B cell (primary cell): Measurements from ENCODE around the gene GKN1.

Experiments
- EZH2 ChIP-seq: IDR thresholded peaks from 2 replicates; pipeline ENCODE4 v1.6.1; 2012; ENCODE audit warnings: borderline replicate concordance, low read depth, mild to moderate bottlenecking, moderate library complexity, low read length; ENCODE audit not compliant: insufficient read depth, poor library complexity, severe bottlenecking
- TF ChIP-seq, protein P1 (sequence below): fragments of 200-600 bp; IDR thresholded peaks from one replicate; pipeline ENCODE4 v1.8.0; 2022; ENCODE audit warnings: antibody characterized with exemption, mild to moderate bottlenecking

DNA sequence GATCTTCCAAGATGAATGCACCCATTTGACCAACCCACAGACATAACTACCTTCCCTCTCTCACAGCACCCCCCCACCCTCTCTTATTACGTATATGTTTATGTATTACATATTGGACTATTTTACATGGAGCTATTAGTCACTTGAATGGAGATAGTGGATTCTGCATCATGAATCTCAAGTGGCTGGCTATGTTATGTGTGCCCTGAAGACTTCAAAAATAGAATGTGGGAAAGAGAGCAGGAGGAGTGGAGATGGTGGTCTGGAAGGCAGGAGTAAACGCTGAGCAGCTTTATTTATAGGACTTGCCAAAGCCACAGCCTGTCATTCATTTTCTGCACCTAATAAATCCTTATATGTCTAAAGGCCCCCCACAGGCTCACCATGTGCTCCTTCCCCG is 43.4 kb downstream of the GKN1 start:
- TF ChIP-seq, protein P1, sequence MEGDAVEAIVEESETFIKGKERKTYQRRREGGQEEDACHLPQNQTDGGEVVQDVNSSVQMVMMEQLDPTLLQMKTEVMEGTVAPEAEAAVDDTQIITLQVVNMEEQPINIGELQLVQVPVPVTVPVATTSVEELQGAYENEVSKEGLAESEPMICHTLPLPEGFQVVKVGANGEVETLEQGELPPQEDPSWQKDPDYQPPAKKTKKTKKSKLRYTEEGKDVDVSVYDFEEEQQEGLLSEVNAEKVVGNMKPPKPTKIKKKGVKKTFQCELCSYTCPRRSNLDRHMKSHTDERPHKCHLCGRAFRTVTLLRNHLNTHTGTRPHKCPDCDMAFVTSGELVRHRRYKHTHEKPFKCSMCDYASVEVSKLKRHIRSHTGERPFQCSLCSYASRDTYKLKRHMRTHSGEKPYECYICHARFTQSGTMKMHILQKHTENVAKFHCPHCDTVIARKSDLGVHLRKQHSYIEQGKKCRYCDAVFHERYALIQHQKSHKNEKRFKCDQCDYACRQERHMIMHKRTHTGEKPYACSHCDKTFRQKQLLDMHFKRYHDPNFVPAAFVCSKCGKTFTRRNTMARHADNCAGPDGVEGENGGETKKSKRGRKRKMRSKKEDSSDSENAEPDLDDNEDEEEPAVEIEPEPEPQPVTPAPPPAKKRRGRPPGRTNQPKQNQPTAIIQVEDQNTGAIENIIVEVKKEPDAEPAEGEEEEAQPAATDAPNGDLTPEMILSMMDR, result no peak
- no peak for TF ChIP-seq EZH2
